Activated effector memory CD4-positive, alpha-beta T cell treated with anti-CD3 and anti-CD28 coated beads, Interleukin-2, amount 50 U/mL, for 16 hours (primary cell): ENCODE results near the gene LSP1.
A peak's percentile ranks its signal among the peaks of the same experiment; 100 is the strongest.

Source experiments
- DNase-seq: peaks from one replicate; pipeline ENCODE4 v3.0.0-alpha.2; 2020

The LSP1 gene

GRCh38 chr11:1851468-1852180 is 1.3 kb upstream of the LSP1 start:
- DNase-seq, result no peak

GRCh38 chr11:1852271-1852876 is 510 bp upstream of the LSP1 start:
- no peak for DNase-seq

- DNase-seq, result no peak
Measured at GRCh38 chr11:1853376-1854131, 670 bp downstream of the LSP1 start.

GRCh38 chr11:1854132-1854948 is 1.5 kb downstream of the LSP1 start:
- DNase-seq, result no peak

GRCh38 chr11:1854949-1855885 is 2.3 kb downstream of the LSP1 start:
- DNase-seq, result peak; percentile 76

- no peak for DNase-seq
Measured at GRCh38 chr11:1855886-1856265, 3.0 kb downstream of the LSP1 start.

- DNase-seq, result no peak
Measured at GRCh38 chr11:1856306-1857005, 3.6 kb downstream of the LSP1 start.

GRCh38 chr11:1857064-1857463 is 4.2 kb downstream of the LSP1 start:
- DNase-seq, result no peak

- DNase-seq, result no peak
Measured at GRCh38 chr11:1858154-1858553, 5.3 kb downstream of the LSP1 start.

GRCh38 chr11:1858576-1858975 is 5.7 kb downstream of the LSP1 start:
- no peak for DNase-seq

GRCh38 chr11:1859004-1859403 is 6.1 kb downstream of the LSP1 start:
- DNase-seq, result no peak

GRCh38 chr11:1860108-1860507 is 7.2 kb downstream of the LSP1 start:
- no peak for DNase-seq

GRCh38 chr11:1861435-1862411 is 8.8 kb downstream of the LSP1 start:
- DNase-seq, result no peak

GRCh38 chr11:1862588-1863351 is 9.9 kb downstream of the LSP1 start:
- DNase-seq, result no peak

GRCh38 chr11:1863352-1864216 is 10.7 kb downstream of the LSP1 start:
- no peak for DNase-seq

- DNase-seq, result no peak
Measured at GRCh38 chr11:1864231-1864630, 11.3 kb downstream of the LSP1 start.

GRCh38 chr11:1864831-1865665 is 12.2 kb downstream of the LSP1 start:
- DNase-seq, result no peak
